Measurements from ENCODE around the gene SH3D19. TPM values are rescaled to one million over a fixed set of nuclear protein-coding genes. Genes with fewer than 3 reads are reported as not detected.
"Not testable (repeated sequence)": the region's sequence is repeated elsewhere in the genome, so short reads cannot be mapped to it uniquely, and the experiment has no call there.

Gene SH3D19
- total RNA-seq, 1 donor from 2014 or later = not detected

DNA sequence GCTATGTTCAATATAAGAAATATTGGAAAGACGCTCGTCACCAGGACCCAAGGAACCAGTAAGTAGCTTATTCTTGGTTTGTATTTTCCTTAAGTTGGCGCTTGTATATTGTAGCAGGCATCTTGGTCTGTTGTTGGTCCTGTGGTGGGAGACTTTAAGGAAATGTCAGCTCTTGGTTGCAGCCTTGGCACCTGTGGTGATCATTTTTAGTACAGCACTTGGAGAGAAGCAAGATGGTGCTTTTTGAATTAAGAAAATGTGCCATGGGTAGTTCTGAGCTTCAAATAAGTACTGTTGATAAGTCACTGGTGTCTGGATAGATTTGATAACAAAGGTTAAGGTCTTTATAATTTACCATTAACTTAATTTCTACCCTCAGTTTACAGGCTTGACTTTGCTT, 224.9 kb downstream of the SH3D19 start:
- intact Hi-C loops (cut with micrococcal nuclease) = no loop called here

DNA sequence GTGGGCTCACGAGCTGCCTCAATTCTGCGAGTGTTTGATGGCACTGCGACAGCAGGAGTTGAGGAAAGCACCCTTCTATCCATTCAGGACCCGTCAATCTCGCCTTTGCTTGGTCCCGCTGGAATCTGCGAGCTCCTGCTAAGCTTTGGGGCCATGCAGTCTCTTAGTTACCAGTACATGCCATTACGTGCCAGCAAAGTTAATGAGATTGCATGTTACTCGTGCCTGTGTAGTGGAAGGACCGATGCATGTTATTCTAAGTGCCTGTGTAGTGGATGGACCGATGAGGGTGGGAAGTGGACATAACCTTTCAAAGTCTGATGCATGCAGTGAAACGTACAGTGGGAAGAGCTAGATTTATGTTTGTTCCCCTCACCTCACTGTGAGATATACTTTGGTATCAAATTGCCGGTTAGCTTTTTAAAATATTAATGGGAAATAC, 225.4 kb downstream of the SH3D19 start:
- intact Hi-C loops (cut with micrococcal nuclease) = loop anchor here (1.0 to 5.0 kb wide), 6 partner anchors 68 to 1679 kb away; partner anchors contain the start of genes ARFIP1, FBXW7, GATB and LRBA

DNA sequence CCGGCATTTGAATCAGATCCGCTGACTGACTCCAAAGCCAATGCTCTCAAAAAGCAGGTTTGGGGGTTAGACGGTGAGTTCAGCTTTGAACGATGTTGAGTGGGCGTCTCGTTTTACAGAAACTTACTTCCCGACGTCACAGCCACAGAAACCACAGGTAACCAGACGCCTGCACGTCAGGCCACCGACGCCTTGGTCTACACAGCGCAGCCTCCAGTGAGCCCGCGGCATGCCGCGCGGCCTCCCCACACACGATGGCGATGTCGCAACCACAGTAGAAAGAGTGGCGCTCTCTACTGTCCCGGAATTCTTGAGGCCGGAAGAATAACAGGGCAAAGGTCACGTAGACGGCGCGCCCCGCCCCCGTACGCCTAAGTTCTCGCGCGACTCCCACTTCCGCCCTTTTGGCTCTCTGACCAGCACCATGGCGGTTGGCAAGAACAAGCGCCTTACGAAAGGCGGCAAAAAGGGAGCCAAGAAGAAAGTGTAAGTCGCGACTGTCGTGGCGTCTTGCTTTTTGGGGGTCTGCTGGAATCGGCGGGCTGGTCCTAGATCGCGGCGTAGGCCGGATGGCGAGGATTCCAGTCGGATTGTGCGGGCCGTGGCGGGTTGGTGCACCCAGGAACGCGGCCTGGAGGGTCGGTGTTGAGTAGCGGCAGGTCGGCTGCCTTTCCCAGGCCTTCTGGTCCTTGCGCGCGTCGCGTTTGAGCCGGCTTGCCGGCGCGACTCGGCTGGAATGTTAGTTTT, 226.0 kb downstream of the SH3D19 start, which contains the start of gene RPS3A:
RPS3A (plus strand) TSS at position 400 of the 747 bp plus-strand sequence; CDS start at position 425, 25 bp downstream.
- intact Hi-C loops (cut with micrococcal nuclease) = loop anchor here (1.0 to 5.0 kb wide), 6 partner anchors 67 to 1680 kb away; partner anchors contain the start of genes ARFIP1, FBXW7, GATB and LRBA

DNA sequence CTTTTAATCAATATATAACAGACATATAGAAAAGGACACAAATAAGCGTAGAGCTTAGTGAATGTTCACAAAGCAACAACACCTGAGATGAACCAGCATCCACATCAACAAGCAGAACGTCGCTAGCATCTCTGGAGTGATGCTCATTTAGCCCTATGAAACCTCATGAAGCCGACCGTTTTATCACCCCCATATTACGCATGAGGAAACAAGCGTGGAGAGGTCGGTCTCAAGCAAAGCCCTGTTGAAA, 226.5 kb downstream of the SH3D19 start:
- intact Hi-C loops (cut with micrococcal nuclease) = loop anchor here (1.0 to 5.0 kb wide), 6 partner anchors 67 to 1680 kb away; partner anchors contain the start of genes ARFIP1, FBXW7, GATB and LRBA

DNA sequence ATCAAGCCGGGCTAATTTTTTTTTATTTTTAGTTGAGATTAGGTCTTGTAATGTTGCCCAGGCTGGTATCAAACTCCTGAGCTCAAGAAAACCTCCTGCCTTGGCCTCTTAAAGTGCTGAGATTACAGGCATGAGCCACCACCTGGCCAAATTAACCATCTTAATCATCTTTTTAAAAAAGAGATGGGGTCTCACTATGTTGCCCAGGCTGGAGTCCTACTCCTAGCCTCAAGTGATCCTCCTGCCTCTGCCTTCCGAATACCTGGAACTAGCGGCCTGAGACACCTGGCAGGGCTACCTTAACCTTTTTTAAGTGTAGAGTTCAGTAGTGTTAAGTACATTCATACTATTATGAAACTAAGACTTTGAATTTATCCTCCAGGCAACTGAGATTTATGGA, 227.6 kb downstream of the SH3D19 start:
- intact Hi-C loops (cut with micrococcal nuclease) = loop anchor here (2.0 to 5.0 kb wide), 2 partner anchors 65 to 269 kb away; no protein-coding TSS in a partner anchor

GRCh38 chr4:151095142-151095541, 230.3 kb downstream of the SH3D19 start:
- intact Hi-C loops (cut with micrococcal nuclease) = loop anchor here (5.0 kb wide), 1 partner anchor 63 kb away; no protein-coding TSS in a partner anchor

- intact Hi-C loops (cut with micrococcal nuclease) = no loop called here
These were observed 231.1 kb downstream of the SH3D19 start for GRCh38 chr4:151094290-151094751.

GRCh38 chr4:151093203-151093602, 232.2 kb downstream of the SH3D19 start:
- intact Hi-C loops (cut with micrococcal nuclease) = no loop called here

DNA sequence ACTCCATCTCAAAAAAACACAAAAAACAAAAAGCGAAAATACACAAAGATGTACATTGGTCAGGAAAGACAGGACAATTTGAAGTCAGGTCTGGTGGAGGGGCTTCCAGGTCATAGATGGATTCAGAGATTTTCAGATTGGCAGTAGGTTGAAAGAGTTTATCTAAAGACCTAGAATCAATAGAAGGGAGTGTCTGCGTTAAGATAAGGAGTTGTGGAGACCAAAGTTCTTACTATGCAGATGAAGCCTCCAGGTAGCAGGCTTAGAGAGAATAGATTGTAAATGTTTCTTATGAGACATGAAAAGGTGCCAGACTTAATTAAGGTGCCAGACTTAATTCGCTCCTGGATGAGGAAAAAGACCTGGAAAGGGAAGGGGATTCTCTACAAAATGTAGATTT, 232.9 kb downstream of the SH3D19 start:
- intact Hi-C loops (cut with micrococcal nuclease) = no loop called here

GRCh38 chr4:151091047-151091446, 234.4 kb downstream of the SH3D19 start:
- intact Hi-C loops (cut with micrococcal nuclease) = no loop called here

- intact Hi-C loops (cut with micrococcal nuclease) = no loop called here
These were observed 237.9 kb downstream of the SH3D19 start for GRCh38 chr4:151087467-151087866.

DNA sequence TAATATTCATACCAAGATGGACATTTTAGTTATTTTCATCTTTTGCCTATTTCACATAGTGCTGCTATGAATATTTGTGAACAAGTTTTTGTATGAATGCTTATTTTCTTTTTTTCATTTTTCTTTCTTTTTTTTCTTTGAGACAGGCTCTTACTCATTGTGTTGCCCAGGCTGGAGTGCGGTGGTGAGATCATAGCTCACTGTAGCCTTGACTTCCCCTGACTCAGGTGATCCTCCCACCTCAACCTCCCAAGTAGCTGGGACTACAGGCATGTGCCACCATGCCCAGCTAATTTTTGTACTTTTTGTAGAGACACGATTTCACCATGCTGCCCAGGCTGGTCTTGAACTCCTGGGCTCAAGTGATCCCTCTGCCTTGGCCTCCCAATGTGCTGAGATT, 247.4 kb downstream of the SH3D19 start:
- intact Hi-C loops (cut with micrococcal nuclease) = not testable (repeated sequence)

DNA sequence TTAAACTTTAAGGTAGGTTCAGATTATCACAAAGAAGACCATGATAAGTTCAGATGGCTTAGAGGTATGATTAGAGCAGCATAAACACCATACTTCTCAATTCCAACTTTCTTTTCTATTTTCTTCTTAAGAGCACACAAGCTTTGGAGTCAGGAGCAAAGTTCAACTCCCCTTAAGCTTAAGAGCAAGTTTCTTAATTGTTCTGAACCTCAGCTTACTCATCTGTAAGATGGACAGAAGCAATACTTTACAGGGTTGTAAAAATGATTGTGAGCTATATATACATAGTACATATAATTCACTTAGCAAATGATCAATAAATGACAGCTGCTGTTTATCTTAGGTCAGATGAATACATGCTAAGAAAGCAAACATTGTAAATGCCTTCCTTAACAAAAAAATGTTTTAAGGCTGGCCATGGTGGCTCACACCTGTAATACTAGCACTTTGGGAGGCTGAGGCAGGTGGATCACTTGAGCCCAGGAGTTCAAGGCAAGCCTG, 250.9 kb downstream of the SH3D19 start:
- intact Hi-C loops (cut with micrococcal nuclease) = no loop called here

Other genes starting within 250 kb of the SH3D19 start
- 1,723 and 1,766 TPM in 2 replicates for gene RPS3A, start 226.0 kb downstream of the SH3D19 start, total RNA-seq
- gene PRSS48, start 48.4 kb downstream of the SH3D19 start, total RNA-seq = not detected in 2 replicates
- not detected in 2 replicates for gene FHIP1A, start 83.6 kb upstream of the SH3D19 start, total RNA-seq

Measured in T-helper 2 cell treated with Interferon-gamma antibody and Interleukin-4, amounts not matched to agents 100 ng/mL and 5 ng/mL, for 36 hours (primary cell).